ENCODE results near the gene MXD4.
"Not testable (repeated sequence)": the region's sequence is repeated elsewhere in the genome, so short reads cannot be mapped to it uniquely, and the experiment has no call there.

The MXD4 gene

DNA sequence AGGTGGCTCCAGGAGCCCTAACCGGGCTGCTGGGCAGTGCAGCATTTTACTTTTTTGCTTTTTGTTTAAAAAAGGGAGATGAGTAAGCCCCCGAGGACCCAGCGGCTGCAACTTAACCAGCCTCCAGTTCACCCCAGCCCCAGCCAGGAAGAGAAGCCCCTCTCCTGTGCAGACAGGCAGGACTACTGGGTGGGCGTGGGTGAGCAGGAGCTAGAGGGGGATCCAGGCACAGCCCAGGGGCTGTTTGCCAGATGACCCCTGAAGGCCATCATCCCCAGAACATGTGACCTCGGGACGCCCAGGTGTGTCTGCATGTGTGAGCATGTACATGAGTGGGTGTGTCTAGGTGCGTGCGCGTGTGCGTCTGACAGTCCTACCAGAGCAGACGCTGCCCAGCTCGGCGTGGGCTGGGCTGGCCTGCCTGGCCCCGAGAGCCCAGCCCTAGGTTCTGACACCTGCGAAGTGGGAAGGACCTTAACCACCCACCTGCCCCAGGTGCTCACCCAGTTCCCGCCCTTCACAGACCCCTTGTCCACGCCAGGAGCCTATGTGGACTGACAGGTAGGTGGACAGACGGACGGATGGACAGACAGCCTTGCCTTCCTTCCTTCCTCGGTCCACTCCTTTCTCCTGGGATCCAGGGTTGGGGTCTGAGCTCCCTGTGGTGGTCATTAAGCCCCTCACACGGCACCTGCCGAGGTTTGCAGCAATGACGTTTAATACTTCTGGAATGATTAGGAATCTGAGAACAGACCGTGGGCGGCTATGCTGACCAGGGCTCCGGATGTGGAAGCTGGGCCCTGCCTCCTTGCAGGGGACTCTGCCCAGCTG lies 12.2 kb downstream of the MXD4 start:
- DNase-seq: no peak

GRCh38 chr4:2248821-2249261 lies 13.1 kb downstream of the MXD4 start:
- no peak for DNase-seq

DNA sequence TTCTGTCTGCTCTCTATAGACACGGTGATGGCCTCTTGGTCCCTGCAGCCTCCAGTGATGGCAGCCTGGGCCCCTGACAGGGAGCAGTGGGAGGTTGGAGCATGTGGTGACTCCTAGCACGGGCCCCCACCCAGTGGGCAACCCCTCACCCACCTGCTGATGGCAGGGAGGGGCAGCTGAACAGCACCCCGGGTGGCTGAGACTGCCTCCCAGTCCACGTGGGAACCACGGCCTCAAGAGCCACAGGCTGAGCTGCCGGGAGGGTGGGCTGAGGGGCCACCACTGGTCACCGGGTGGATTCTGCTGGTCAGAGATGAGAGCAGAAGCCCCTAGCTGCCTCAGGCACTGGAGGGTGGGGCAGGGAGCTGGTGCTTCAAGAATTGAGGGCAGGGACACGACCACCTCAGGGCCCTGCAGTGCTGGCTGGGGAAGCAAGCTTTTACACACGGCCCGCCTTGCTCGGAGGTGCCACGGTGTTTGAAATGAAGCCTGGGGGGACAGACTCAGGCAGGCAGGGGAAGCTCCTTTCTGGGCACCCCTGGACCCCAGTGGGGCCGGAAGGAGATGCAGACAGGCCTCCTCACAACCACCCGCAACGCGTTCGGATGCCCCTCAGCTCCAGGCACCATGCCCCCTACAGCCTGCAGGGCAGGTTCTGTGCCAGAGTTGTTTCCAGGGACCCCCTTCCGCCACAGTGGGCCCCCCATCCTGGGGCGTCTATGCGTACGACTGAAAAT lies 13.7 kb downstream of the MXD4 start:
- DNase-seq: no peak

DNA sequence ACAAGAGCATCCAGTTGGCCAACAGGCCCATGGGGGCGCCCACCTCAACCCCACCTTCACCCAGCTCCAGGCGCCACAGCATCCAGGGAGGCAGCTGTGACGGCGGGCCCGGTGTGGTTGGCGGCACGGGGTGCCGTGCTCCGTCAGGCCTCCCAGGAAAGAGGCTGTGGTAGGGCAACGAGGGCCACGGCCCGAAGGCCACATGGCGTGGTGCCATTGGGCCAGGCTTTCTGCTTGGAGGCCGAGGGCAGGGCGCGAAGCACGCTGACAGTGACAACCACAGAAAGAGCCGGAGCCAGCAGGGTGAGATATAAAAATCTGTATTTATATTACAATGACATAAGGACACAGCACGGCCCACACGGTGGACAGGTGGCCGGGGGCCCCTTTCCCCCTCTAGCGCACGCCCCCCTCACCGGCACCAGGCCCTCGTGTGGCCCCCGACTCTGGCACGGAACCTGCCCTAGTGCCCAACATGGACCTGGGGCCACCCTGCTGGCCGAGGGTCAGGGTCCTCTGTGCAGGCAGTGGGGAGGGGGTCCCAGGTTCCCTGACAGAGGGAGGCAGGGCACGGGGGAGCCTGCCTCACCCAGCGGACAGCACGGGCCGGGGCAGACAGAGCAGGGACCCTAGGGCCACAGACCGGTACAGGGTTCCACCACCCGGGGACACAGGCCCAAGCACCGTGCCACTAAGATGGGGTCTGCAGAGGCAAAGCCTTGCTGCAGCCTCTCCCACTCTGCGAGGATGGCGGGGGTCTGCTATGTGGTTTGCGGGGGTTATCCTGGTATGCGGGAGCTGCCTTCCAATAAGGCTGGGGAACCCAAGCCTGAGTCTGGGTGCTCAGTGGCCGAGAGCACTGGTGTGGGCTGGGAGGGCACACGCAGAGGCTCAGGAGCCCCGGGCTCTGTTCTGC lies 14.5 kb downstream of the MXD4 start:
- no peak for DNase-seq

- DNase-seq: no peak
These were observed 15.4 kb downstream of the MXD4 start for GRCh38 chr4:2246384-2247127.

- no peak for DNase-seq
These were observed 16.1 kb downstream of the MXD4 start for GRCh38 chr4:2245787-2246275.

DNA sequence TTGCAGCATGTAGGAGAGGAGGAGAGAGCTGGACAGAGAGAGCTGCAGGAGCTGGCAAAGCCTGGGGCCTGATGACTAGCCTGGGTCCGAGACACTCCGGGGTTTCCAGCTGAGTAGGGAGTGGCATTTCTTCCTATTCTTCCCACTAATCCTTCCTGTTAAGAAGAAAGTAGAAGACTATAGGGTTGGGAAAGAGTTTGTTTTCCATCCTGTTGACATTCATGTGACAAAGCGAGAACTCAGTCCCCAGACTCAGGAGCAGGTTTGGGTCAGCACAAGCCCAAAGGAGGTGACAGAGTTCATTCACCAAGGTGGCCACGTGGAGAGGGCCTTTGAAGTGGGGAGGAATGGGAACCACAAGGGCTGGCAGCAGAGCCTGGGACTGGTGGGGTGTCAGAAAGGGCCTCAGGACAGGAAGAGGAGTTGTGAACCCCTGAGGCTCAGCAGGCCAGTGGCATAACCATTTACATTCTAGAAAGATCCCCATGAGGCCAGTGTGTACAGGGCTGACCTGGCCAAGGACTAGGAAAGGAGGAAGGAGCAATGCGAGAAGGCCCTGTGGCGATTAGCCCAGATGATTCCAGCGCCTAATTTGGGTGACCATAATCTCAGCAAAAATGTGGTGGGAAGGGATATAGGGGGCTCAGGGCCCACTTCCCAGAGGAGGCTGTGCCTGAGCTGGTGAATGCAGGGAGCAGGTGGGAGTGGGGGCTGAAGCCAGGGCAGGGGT lies 16.7 kb downstream of the MXD4 start:
- no peak for DNase-seq

- no peak for DNase-seq
These were observed 18.1 kb downstream of the MXD4 start for GRCh38 chr4:2243681-2244380.

GRCh38 chr4:2241410-2242353 lies 20.2 kb downstream of the MXD4 start, which contains the start of the genes HAUS3 and POLN:
HAUS3 (minus strand) TSS chr4:2242121; CDS start chr4:2240946, 1,175 bp downstream.
POLN (minus strand) TSS chr4:2242121; CDS start chr4:2229231, 12,890 bp downstream.
- DNase-seq: peak; percentile 80

GRCh38 chr4:2241003-2241402 lies 20.9 kb downstream of the MXD4 start:
- DNase-seq: no peak

DNA sequence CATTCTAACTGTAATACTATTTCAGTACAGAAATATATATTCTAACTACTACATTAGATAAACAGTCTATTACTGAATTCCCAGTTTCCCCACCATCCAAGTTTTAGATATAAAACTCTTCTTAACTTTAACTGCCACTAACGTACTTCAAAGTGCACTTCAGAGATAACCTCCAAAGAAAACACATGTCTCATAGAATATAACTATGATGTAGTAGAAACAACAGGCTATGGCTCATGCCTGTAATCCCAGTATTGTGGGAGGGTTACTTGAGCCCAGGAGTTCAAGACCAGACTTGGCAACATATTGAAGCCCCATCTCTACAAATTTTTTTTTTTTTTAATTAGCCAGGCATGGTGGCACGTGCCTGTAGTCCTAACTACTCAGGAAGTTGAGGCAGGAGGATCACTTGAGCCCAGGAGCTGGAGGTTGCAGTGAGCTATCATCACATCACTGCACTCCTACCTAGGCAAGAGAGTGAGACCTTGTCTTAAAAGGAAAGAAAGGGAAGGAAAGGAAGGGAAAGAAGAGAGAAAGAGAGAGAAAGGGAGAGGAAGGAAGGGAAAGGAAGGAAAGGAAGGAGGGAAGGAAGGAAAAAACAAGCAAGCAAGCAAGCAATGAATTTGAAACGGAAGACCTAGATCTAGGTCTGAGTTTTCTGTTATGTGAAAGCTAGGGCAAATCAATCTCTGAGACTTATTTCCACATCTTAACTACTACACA lies 24.8 kb downstream of the MXD4 start:
- DNase-seq: no peak

DNA sequence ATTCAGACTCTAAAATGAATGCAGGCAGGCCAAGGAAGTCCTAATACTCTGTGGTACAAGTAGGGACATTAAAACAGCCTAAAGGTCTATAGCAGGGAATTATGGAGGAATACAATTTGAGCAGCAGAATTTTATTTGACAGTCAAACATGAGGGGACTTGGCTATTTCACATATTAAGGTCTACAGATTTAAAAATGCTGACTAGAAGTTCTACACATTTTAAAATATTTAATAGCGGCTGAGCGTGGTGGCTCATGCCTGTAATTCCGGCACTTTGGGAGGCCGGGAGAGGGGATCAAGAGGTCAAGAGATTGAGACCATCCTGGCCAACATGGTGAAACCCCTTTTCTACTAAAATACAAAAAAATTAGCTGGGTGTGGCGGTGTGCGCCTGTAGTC lies 30.8 kb downstream of the MXD4 start:
- no peak for DNase-seq

DNA sequence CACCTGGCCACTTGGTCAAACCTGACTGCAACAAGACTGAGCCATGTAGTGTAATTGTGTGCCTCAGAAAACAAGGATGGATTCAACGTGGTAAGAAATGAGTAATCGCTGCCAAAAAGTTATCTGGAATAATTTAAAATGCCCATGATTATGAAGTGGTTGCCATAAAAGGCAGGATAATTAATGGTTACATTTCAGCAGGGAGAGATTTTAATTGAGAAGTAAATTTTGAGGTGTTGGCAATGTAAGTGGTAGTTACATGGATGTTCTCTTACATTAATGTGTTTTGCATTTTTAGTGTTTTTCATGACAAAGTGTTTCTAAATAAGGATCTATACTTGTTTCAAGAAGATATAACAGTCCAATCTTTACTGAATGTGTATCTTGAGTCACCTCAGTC lies 35.6 kb downstream of the MXD4 start:
- DNase-seq: no peak

DNA sequence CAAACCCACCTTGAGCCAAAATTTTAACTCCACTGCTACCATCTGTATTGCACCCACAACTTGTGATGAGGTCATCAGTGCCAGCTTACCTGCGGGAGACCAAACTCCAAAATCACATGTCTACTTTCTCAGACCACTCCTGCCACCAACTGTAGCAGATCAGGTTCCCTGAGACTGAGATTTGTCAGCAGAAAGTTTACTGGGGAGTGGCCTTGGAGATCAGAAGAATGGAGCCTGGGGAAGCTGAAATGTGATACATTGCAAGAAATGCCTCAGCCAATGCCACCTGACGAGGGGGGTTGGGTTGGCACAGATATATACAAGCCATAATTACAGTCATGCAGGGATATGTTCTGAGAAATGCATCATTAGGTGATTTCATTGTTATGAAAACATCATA lies 39.1 kb downstream of the MXD4 start:
- DNase-seq: no peak

DNA sequence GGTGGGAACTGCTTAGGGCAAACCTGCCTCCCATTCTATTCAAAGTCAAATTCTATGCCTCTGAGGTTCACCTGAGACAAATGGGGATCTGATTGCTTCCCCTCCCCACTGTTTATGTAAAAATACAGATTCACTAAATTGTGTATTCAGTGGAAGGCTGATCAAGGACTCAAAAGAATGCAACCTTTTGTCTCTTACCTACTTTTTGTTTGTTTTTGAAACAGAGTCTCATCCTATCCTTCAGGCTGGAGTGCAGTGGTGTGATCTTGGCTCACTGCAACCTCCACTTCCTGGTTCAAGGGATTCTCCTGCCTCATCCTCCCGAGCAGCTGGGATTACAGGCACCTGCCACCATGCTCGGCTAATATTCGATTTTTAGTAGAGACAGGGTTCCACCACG lies 40.5 kb downstream of the MXD4 start:
- not testable (repeated sequence) for DNase-seq

DNA sequence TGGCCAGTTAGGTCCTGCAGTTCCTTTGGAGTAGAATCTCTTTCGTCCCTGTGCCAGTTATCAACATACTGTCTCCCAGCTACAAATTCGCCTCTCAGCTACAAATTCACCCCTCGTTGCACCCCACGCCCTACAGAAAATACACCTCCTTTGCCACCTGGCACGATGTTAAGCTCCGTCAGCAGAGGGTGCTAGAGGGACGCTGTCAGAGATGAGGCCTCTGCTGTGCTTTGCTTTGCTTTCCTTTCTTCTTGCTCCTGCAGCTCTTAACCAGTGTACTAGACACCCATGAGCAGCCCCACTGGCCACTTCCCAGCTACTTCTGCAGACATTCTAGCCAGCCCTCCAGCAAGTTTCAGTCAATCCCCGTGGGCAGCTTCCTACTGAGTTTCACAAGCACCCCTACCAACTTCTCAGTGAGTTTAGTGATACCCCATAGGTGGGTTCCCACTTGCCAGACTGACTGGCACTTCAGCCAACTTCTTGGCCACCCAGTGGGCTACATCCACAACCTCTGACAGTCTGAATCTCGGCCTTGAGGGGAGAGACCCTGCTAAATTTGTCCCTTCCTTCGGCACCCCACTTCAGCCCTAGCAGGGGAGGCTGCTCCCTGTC lies 41.8 kb downstream of the MXD4 start:
- DNase-seq: peak; percentile 13

- no peak for DNase-seq
These were observed 42.6 kb downstream of the MXD4 start for GRCh38 chr4:2219233-2219760.

- no peak for DNase-seq
These were observed 43.5 kb downstream of the MXD4 start for GRCh38 chr4:2218436-2218835.
